ENCODE data around the gene YTHDC1.

DNA sequence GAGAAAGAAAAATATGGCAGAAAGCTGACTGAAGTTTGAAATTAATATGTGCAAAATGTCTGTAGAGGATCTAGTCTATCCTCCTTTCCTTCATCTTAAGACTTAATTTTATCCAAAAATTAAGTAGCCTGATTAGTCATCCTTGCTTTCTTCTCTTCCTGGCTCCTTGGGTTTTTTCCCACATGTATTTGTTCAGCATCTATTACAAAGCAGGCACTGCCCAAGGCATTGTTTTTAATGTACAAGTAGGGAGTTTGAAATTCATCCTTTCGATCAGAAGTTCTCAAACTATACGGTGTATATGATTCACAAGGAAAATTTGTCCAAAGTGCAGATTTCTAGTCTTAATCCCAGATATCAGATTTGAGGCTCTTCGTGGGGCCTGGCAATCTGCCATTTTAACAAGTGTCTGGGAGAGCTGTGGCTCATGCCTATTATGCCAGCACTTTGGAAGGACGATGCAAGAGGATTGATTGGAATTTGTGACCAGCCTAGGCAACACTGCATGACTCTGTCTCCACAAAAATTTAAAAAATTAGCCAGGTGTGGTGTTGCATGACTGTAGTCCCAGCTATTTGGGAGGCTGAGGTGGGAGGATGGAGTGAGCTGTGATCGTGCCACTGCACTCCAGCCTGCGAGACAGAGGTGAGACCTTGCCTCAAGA lies 19.4 kb upstream of the YTHDC1 start:
- TF ChIP-seq SIX5 (IDR thresholded peaks at IDR 0.05; ENCODE audit: low read depth, low read length): no peak
- no peak for TF ChIP-seq SIN3A (conservative IDR thresholded peaks at IDR 0.05 in 1 of 2, IDR thresholded peaks at IDR 0.05 in 1 of 2; ENCODE audit: low read depth in 1 of 2, low read length in 2 of 2)
- TF ChIP-seq, protein P1, sequence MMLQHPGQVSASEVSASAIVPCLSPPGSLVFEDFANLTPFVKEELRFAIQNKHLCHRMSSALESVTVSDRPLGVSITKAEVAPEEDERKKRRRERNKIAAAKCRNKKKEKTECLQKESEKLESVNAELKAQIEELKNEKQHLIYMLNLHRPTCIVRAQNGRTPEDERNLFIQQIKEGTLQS (IDR thresholded peaks at IDR 0.05; ENCODE audit: insufficient read depth, low read depth, low read length): no peak
- TF ChIP-seq TEAD4 (IDR thresholded peaks at IDR 0.05; ENCODE audit: low read depth, low read length): no peak

All from H1 (cell line).